Brain microvascular endothelial cell (primary cell): ENCODE results near the gene NKIRAS1.
A peak's percentile ranks its signal among the peaks of the same experiment; 100 is the strongest.

Experiments used
- DNase-seq: peaks from one replicate; pipeline ENCODE4 v3.0.0-alpha.2; 2020
- H3K27ac ChIP-seq: fragments of 250-450 bp; sonication (Bioruptor Pico); 2 replicates; pipeline ENCODE4 v1.5.1; 2020; ENCODE audit warnings: mild to moderate bottlenecking, moderate library complexity
- H3K27me3 ChIP-seq: fragments of 250-450 bp; sonication (Bioruptor Pico); replicated peaks from 2 replicates; pipeline ENCODE4 v1.5.1; 2020; ENCODE audit warnings: mild to moderate bottlenecking
- H3K36me3 ChIP-seq: fragments of 250-450 bp; sonication (Bioruptor Pico); replicated peaks from 2 replicates; pipeline ENCODE4 v1.5.1; 2020; ENCODE audit warnings: mild to moderate bottlenecking
- H3K4me3 ChIP-seq: 2 replicates; pipeline ENCODE4 v1.5.1; 2011; ENCODE audit warnings: low read depth, mild to moderate bottlenecking, control low read depth, low read length, moderate library complexity
- CTCF ChIP-seq: IDR thresholded peaks from 2 replicates; pipeline ENCODE4 v1.5.1; 2011; ENCODE audit warnings: low read depth, mild to moderate bottlenecking, moderate library complexity, low read length, control low read depth, inconsistent platforms; ENCODE audit errors: missing control alignments
- in situ Hi-C: cut with HindIII; loops from 2 replicates; pipeline ENCODE4 v1.10.0; 2017; ENCODE audit warnings: low sequenced_read_pairs, low pct_ligation_motif_present

The NKIRAS1 gene

GRCh38 chr3:23880703-23881339 is 36.0 kb downstream of the NKIRAS1 start:
- no peak for TF ChIP-seq CTCF
- no peak for DNase-seq

GRCh38 chr3:23879485-23879884 is 37.3 kb downstream of the NKIRAS1 start:
- in situ Hi-C loops, result no loop called here
- Histone ChIP-seq H3K4me3 (no peak overlapping the region), H3K36me3 (no peaks in the 10 kb centered on the region), H3K27me3 (no peaks in the 10 kb centered on the region), H3K27ac (no peak overlapping the region)
- TF ChIP-seq CTCF, result no peak
- DNase-seq, result no peak

More at GRCh38 chr3:23880703-23881339, 36.0 kb downstream of the NKIRAS1 start:
- Histone ChIP-seq H3K36me3 (no peaks in the 10 kb centered on the region), H3K27ac (no peak overlapping the region), H3K4me3 (no peak overlapping the region), H3K27me3 (no peaks in the 10 kb centered on the region)
- in situ Hi-C loops, result no loop called here

- Histone ChIP-seq H3K36me3 (no peaks in the 10 kb centered on the region), H3K4me3 (no peak overlapping the region), H3K27ac (peak overlapping the region; percentile 43), H3K27me3 (no peaks in the 10 kb centered on the region)
- DNase-seq, result peak; percentile 72
- no peak for TF ChIP-seq CTCF
- in situ Hi-C loops, result no loop called here
These were observed 39.3 kb downstream of the NKIRAS1 start for GRCh38 chr3:23877329-23877980.

- peak overlapping the region; percentile 43 for H3K27ac ChIP-seq
- in situ Hi-C loops, result no loop called here
These were observed 39.9 kb downstream of the NKIRAS1 start for GRCh38 chr3:23876923-23877322.

GRCh38 chr3:23875113-23875725 is 41.6 kb downstream of the NKIRAS1 start:
- Histone ChIP-seq H3K36me3 (no peaks in the 10 kb centered on the region), H3K27me3 (no peaks in the 10 kb centered on the region), H3K27ac (peak overlapping the region; percentile 3), H3K4me3 (no peak overlapping the region)
- in situ Hi-C loops, result no loop called here
- TF ChIP-seq CTCF, result no peak
- DNase-seq, result no peak

More at GRCh38 chr3:23876923-23877322, 39.9 kb downstream of the NKIRAS1 start:
- Histone ChIP-seq H3K27me3 (no peaks in the 10 kb centered on the region), H3K4me3 (no peak overlapping the region), H3K36me3 (no peaks in the 10 kb centered on the region)
- TF ChIP-seq CTCF, result no peak
- no peak for DNase-seq
